H9 (cell line): ENCODE data around the gene KMT5B. TPM values are rescaled to one million over a fixed set of nuclear protein-coding genes. Genes with fewer than 3 reads are reported as not detected.
A peak's percentile ranks its signal among the peaks of the same experiment; 100 is the strongest.

Experiments
- DNase-seq: peaks from one replicate; pipeline ENCODE4 v3.0.0-alpha.2; 2017
- H2AFZ ChIP-seq: one replicate; pipeline ENCODE4 v1.6.1; 2013; ENCODE audit warnings: mild to moderate bottlenecking, low read length, control low read depth, moderate library complexity
- H2AK5ac ChIP-seq: 2 replicates; pipeline ENCODE4 v1.6.1; 2013; ENCODE audit warnings: low read length, control low read depth, mixed read lengths; ENCODE audit not compliant: insufficient read length
- H2BK120ac ChIP-seq: one replicate; pipeline ENCODE4 v1.6.1; 2013; ENCODE audit warnings: low read depth, mild to moderate bottlenecking, low read length, control low read depth, inconsistent platforms; ENCODE audit not compliant: poor library complexity, severe bottlenecking
- H2BK12ac ChIP-seq: 2 replicates; pipeline ENCODE4 v1.6.1; 2013; ENCODE audit warnings: low read length, control low read depth, mixed read lengths, low read depth; ENCODE audit not compliant: insufficient read length
- H2BK15ac ChIP-seq: 2 replicates; pipeline ENCODE4 v1.6.1; 2013; ENCODE audit warnings: low read depth, low read length, control low read depth
- H2BK20ac ChIP-seq: one replicate; pipeline ENCODE4 v1.6.1; 2013; ENCODE audit warnings: low read depth, mild to moderate bottlenecking, low read length, control low read depth, inconsistent platforms; ENCODE audit not compliant: poor library complexity, severe bottlenecking
- H2BK5ac ChIP-seq: 2 replicates; pipeline ENCODE4 v1.6.1; 2013; ENCODE audit warnings: low read length, control low read depth, mixed read lengths; ENCODE audit not compliant: insufficient read length
- H3K14ac ChIP-seq: 2 replicates; pipeline ENCODE4 v1.6.1; 2013; ENCODE audit warnings: low read length, control low read depth; ENCODE audit not compliant: insufficient read depth
- H3K18ac ChIP-seq: 2 replicates; pipeline ENCODE4 v1.6.1; 2013; ENCODE audit warnings: low read depth, mild to moderate bottlenecking, mixed read lengths, low read length, control low read depth; ENCODE audit not compliant: insufficient read length
- H3K23ac ChIP-seq: 2 replicates; pipeline ENCODE4 v1.6.1; 2013; ENCODE audit warnings: low read length, control low read depth, mixed read lengths, low read depth; ENCODE audit not compliant: insufficient read length
- H3K23me2 ChIP-seq: 2 replicates; pipeline ENCODE4 v1.6.1; 2013; ENCODE audit warnings: low read depth, mild to moderate bottlenecking, mixed read lengths, low read length, control low read depth; ENCODE audit not compliant: insufficient read length, poor library complexity, severe bottlenecking
- H3K27ac ChIP-seq: 2 replicates; pipeline ENCODE4 v1.5.1; 2013; ENCODE audit warnings: low read length, control low read depth, mixed read lengths, low read depth; ENCODE audit not compliant: insufficient read length
- H3K27me3 ChIP-seq: 2 replicates; pipeline ENCODE4 v1.6.1; 2013; ENCODE audit warnings: low read length, control low read depth, inconsistent platforms; ENCODE audit not compliant: insufficient read depth
- H3K4ac ChIP-seq: 2 replicates; pipeline ENCODE4 v1.6.1; 2013; ENCODE audit warnings: low read depth, mild to moderate bottlenecking, control low read depth, inconsistent platforms, low read length, moderate library complexity
- H3K4me1 ChIP-seq: 2 replicates; pipeline ENCODE4 v1.6.1; 2013; ENCODE audit warnings: low read length, control low read depth, inconsistent platforms; ENCODE audit not compliant: insufficient read depth
- H3K4me2 ChIP-seq: 2 replicates; pipeline ENCODE4 v1.6.1; 2013; ENCODE audit warnings: low read length, control low read depth, mixed read lengths; ENCODE audit not compliant: insufficient read length, insufficient read depth
- H3K56ac ChIP-seq: 2 replicates; pipeline ENCODE4 v1.6.1; 2013; ENCODE audit warnings: low read depth, mild to moderate bottlenecking, mixed read lengths, low read length, control low read depth; ENCODE audit not compliant: insufficient read length
- H3K79me1 ChIP-seq: 2 replicates; pipeline ENCODE4 v1.6.1; 2013; ENCODE audit warnings: low read depth, mild to moderate bottlenecking, moderate library complexity, low read length, control low read depth, inconsistent platforms; ENCODE audit not compliant: insufficient read depth, poor library complexity, severe bottlenecking
- H3K79me2 ChIP-seq: 2 replicates; pipeline ENCODE4 v1.6.1; 2013; ENCODE audit warnings: low read length, control low read depth, inconsistent platforms; ENCODE audit not compliant: insufficient read depth
- H3K9ac ChIP-seq: 2 replicates; pipeline ENCODE4 v1.6.1; 2013; ENCODE audit warnings: low read length, control low read depth, mixed read lengths; ENCODE audit not compliant: insufficient read length; ENCODE audit errors: extremely low read depth
- H3K9me3 ChIP-seq: one replicate; pipeline ENCODE4 v1.6.1; 2013; ENCODE audit warnings: low read depth, low read length, inconsistent platforms; ENCODE audit not compliant: control insufficient read depth
- H3T11ph ChIP-seq: one replicate; pipeline ENCODE4 v1.6.1; 2013; ENCODE audit warnings: mild to moderate bottlenecking, low read length, control low read depth, inconsistent platforms
- H4K20me1 ChIP-seq: one replicate; pipeline ENCODE4 v1.6.1; 2013; ENCODE audit not compliant: control insufficient read depth, insufficient read length, insufficient read depth
- H4K5ac ChIP-seq: 2 replicates; pipeline ENCODE4 v1.6.1; 2013; ENCODE audit warnings: low read depth, mild to moderate bottlenecking, mixed read lengths, low read length, control low read depth; ENCODE audit not compliant: insufficient read length
- H4K8ac ChIP-seq: replicated peaks from 2 replicates; pipeline ENCODE4 v1.6.1; 2013; ENCODE audit warnings: low read length, control low read depth, mixed read lengths, low read depth; ENCODE audit not compliant: insufficient read length
- H4K91ac ChIP-seq: 2 replicates; pipeline ENCODE4 v1.6.1; 2013; ENCODE audit warnings: low read depth, mild to moderate bottlenecking, moderate library complexity, mixed read lengths, low read length, control low read depth; ENCODE audit not compliant: insufficient read length
- H3K27ac Mint-ChIP-seq, 3 experiments: 2 replicates in 2 of 3; 3 replicates in 1 of 3; pipeline ENCODE4 v1.8.0; 2020 to 2021; ENCODE audit warnings: mixed read lengths in 3 of 3, mild to moderate bottlenecking in 1 of 3, moderate library complexity in 1 of 3
- H3K27me3 Mint-ChIP-seq: 2 replicates; pipeline ENCODE4 v1.8.0; 2021; ENCODE audit warnings: low read depth, mild to moderate bottlenecking, moderate library complexity, mixed read lengths
- H3K36me3 Mint-ChIP-seq, 3 experiments: 2 replicates in 2 of 3; 3 replicates in 1 of 3; pipeline ENCODE4 v1.8.0; 2020 to 2021; ENCODE audit warnings: low read depth in 3 of 3, mixed read lengths in 3 of 3; ENCODE audit not compliant: insufficient read depth in 1 of 3
- H3K4me1 Mint-ChIP-seq, 2 experiments: 2 replicates each; pipeline ENCODE4 v1.8.0; 2020; ENCODE audit warnings: mixed read lengths in 2 of 2
- H3K4me3 Mint-ChIP-seq, 2 experiments: 2 replicates in 1 of 2; 3 replicates in 1 of 2; pipeline ENCODE4 v1.8.0; 2020 to 2021; ENCODE audit warnings: mild to moderate bottlenecking in 2 of 2, mixed read lengths in 2 of 2, moderate library complexity in 1 of 2
- H3K9me3 Mint-ChIP-seq, 2 experiments: 2 replicates in 1 of 2; 3 replicates in 1 of 2; pipeline ENCODE4 v1.8.0; 2020; ENCODE audit warnings: mild to moderate bottlenecking in 2 of 2, mixed read lengths in 2 of 2, moderate library complexity in 1 of 2
- WGBS: extraction: QIAGEN DNeasy Blood & Tissue Kit; methylation state at CpG from one replicate; pipeline ENCODE4 v1.1.7; 2013; ENCODE audit warnings: missing lambda C conversion rate, low lambda C conversion rate, mixed read lengths; ENCODE audit not compliant: insufficient read length; ENCODE audit errors: extremely low coverage; 5-methylcytosine and 5-hydroxymethylcytosine counted together
- total RNA-seq: library from RNA; stranded (reverse); gene quantifications from 2 replicates; pipeline ENCODE4 v1.2.1, GENCODE V29; 2021
- TF ChIP-seq, protein P1 (sequence below): fragments of 200-600 bp; sonication (generic); conservative IDR thresholded peaks from 3 replicates; pipeline ENCODE4 v1.8.0; 2021; ENCODE audit warnings: antibody characterized with exemption, mild to moderate bottlenecking

KMT5B gene
- total RNA-seq, 1 experiment from 2014 or later, result 61.6 TPM

GRCh38 chr11:68163691-68164090, 49.4 kb downstream of the KMT5B start:
- Histone ChIP-seq H3K23me2 (no peaks in the 10 kb centered on the region), H3K79me1 (no peaks in the 10 kb centered on the region), H2BK120ac (no peak overlapping the region), H2AK5ac (no peak overlapping the region), H4K8ac (no peak overlapping the region), H3K27ac (no peak overlapping the region), H3K14ac (no peak overlapping the region), H3K23ac (no peak overlapping the region), H3K4me1 (no peaks in the 10 kb centered on the region), H3K56ac (no peak overlapping the region), H2BK5ac (no peak overlapping the region), H3K4ac (no peak overlapping the region), H4K5ac (no peak overlapping the region), H3K9me3 (no peaks in the 10 kb centered on the region), H2BK12ac (no peak overlapping the region), H2BK20ac (no peak overlapping the region), H3T11ph (no peak overlapping the region), H3K79me2 (no peaks in the 10 kb centered on the region), H2BK15ac (no peak overlapping the region), H3K9ac (no peak overlapping the region), H3K18ac (no peak overlapping the region), H3K4me2 (no peak overlapping the region), H4K91ac (no peak overlapping the region), H4K20me1 (no peaks in the 10 kb centered on the region), H3K27me3 (no peaks in the 10 kb centered on the region), H2AFZ (no peak overlapping the region)
- H3K27me3 Mint-ChIP-seq, result no peaks in the 10 kb centered on the region
- H3K36me3 Mint-ChIP-seq, result peaks cover 7 to 38% (median 21%) of the 10 kb centered on the region in 3 experiments; a peak in 6 of 7 replicates
- H3K9me3 Mint-ChIP-seq, result no peaks in the 10 kb centered on the region
- H3K27ac Mint-ChIP-seq, result peak overlapping the region in 2 of 3 experiments; percentile 49 to 56; a peak in 3 of 7 replicates
- H3K4me1 Mint-ChIP-seq, result peaks cover 9 to 10% of the 10 kb centered on the region in 2 experiments; a peak in 3 of 4 replicates
- H3K4me3 Mint-ChIP-seq, result no peak overlapping the region
- no CpG with 5 or more reads among the region's 11 CpGs for WGBS
- TF ChIP-seq, protein P1, sequence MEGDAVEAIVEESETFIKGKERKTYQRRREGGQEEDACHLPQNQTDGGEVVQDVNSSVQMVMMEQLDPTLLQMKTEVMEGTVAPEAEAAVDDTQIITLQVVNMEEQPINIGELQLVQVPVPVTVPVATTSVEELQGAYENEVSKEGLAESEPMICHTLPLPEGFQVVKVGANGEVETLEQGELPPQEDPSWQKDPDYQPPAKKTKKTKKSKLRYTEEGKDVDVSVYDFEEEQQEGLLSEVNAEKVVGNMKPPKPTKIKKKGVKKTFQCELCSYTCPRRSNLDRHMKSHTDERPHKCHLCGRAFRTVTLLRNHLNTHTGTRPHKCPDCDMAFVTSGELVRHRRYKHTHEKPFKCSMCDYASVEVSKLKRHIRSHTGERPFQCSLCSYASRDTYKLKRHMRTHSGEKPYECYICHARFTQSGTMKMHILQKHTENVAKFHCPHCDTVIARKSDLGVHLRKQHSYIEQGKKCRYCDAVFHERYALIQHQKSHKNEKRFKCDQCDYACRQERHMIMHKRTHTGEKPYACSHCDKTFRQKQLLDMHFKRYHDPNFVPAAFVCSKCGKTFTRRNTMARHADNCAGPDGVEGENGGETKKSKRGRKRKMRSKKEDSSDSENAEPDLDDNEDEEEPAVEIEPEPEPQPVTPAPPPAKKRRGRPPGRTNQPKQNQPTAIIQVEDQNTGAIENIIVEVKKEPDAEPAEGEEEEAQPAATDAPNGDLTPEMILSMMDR, result no peak
- no peak for DNase-seq
